HG02571 (cell line): ENCODE results near the gene HOXC13.

Source experiments
- ATAC-seq: cut with Tn5 transposase; IDR thresholded peaks from one replicate; pipeline ENCODE4 v1.9.1; 2021; ENCODE audit warnings: mild to moderate bottlenecking, moderate library complexity; ENCODE audit not compliant: unreplicated experiment

Gene HOXC13

GRCh38 chr12:53938326-53939140 lies at the start of gene HOXC13:
TSS of gene HOXC13 (plus strand) at chr12:53938831. CDS start at chr12:53938907, 76 bp downstream.
- no peak for ATAC-seq

GRCh38 chr12:53890081-53890480 lies 48.5 kb upstream of the HOXC13 start:
- no peak for ATAC-seq

- no peak for ATAC-seq
Measured at GRCh38 chr12:53892762-53893395, 45.8 kb upstream of the HOXC13 start.

- no peak for ATAC-seq
Measured at GRCh38 chr12:53899230-53899629, 39.4 kb upstream of the HOXC13 start.

GRCh38 chr12:53907103-53907502 lies 31.5 kb upstream of the HOXC13 start:
- no peak for ATAC-seq

GRCh38 chr12:53916788-53917655 lies 21.6 kb upstream of the HOXC13 start:
- ATAC-seq: no peak

GRCh38 chr12:53924521-53925405 lies 13.9 kb upstream of the HOXC13 start:
- ATAC-seq: no peak

- ATAC-seq: no peak
Measured at GRCh38 chr12:53927220-53928029, 11.2 kb upstream of the HOXC13 start.

- ATAC-seq: no peak
Measured at GRCh38 chr12:53928054-53928835, 10.4 kb upstream of the HOXC13 start.

GRCh38 chr12:53929527-53929926 lies 9.1 kb upstream of the HOXC13 start:
- no peak for ATAC-seq

- no peak for ATAC-seq
Measured at GRCh38 chr12:53930591-53931255, 7.9 kb upstream of the HOXC13 start.

- ATAC-seq: no peak
Measured at GRCh38 chr12:53931844-53932581, 6.6 kb upstream of the HOXC13 start.

- no peak for ATAC-seq
Measured at GRCh38 chr12:53932915-53933314, 5.7 kb upstream of the HOXC13 start.

- ATAC-seq: no peak
Measured at GRCh38 chr12:53935383-53936341, 3.0 kb upstream of the HOXC13 start.

GRCh38 chr12:53937099-53937498 lies 1.5 kb upstream of the HOXC13 start:
- ATAC-seq: no peak

- no peak for ATAC-seq
Measured at GRCh38 chr12:53937596-53938325, 870 bp upstream of the HOXC13 start.
